ENCODE measurements around the gene UBE2G2. TPM values are rescaled to one million over a fixed set of nuclear protein-coding genes. Genes with fewer than 3 reads are reported as not detected.

Gene UBE2G2
- polyA plus RNA-seq, 3 donors: 63.1 to 80.9 (median 80.6) TPM

DNA sequence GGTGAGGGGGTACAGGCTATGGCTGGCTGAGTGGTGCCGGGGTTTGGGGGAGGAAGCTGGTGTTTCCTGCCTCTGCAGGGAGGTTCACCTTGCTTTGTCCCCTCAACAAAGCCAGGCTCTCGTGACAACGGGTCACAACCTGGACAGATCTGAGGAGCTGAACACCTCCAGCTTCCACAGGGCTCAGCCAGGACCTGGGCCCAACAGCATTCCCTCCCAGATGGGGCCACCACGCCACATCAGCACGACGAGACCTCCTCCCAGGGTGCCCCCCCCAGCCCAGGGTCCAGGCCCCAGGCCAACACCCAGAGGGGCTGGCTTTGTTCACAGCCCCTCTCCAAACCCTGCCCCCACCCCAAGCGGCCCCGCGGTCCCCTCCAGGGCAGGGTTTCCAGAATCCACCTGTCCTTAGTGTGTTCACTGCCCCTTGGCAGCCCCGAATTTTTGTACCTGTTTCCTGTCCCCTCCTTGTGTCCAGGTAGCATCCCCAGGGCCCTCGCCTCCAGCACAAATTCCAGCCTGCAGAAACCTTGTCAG, 34.7 kb downstream of the UBE2G2 start:
- no peak for DNase-seq (ENCODE audit: low read depth in 3 of 3, low spot score in 2 of 3)

DNA sequence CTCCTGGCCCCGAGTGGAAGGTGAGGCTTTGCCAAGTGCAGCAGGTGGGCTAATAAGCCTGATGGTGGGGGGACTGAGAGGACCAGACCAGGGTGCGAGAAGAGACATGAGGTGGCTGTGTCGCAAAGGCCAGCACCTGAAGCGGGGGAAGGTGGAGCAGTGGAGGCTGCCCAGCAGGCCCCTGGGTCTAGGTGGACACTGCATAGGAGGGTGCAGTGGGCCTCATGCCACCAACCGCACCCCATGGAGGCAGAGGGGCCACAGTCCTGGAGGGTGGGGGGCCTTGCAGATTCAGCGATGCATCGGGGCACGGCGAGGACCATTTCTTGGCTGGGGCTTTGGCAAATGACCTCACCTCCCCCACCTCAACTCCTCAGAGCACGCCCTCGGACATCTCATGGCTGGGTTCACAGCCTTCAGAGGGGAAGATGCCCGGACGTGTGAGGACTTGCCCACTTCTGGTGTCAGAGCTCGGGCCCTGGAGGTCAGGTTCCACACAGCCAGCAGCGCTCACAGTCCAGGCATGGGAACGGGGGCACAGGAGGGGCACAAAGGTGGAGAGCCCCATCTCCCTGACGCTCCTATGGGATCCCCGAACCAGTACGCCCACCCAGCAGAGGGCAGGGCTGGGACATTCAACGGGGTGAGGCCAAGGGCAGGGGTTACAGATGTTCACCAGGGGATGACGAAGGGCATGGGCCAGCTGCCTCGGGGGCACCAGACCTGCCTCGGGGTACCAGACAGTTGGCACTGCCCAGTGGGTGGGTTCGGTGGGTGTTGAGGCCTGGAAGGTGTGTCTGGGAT, 35.4 kb downstream of the UBE2G2 start:
- no peak for DNase-seq (ENCODE audit: low read depth in 3 of 3, low spot score in 2 of 3)

DNA sequence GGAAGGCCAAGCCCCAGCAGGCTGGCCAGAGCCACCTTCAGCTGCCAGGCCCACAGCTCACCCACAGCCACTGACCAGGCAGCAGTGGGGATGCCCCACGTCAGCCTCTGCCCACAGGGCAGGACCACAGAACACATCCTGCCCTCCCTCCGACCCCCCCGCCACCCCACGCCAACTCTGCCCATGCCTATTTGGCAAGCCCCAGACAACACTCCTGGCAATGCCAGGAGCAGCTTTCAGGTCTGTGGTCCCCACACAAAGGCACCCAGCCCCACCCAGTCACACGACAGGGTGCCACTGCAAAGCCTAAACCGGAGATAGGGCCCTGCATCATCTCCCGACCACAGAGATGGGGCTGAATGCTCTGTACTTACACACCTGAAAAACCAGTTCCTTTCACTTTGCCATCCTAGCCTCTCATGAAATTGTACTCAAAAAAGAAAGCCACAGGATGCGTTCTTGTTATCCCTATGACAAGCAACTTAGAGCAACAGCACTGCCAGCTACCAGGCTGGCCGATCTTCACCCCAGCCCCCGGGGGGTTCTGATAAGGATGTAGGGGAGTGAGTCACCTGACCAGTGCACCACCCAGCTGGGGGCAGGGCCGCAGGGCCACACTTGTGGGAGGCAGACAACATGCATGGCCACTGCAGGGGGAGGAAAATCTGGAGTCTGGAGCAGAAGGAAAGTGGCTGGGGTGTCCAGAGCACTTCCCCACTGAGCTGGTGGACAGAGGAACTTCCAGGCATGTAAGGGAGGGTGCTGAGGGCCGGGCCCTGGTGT, 36.2 kb downstream of the UBE2G2 start:
- DNase-seq (ENCODE audit: low read depth in 3 of 3, low spot score in 2 of 3): no peak

DNA sequence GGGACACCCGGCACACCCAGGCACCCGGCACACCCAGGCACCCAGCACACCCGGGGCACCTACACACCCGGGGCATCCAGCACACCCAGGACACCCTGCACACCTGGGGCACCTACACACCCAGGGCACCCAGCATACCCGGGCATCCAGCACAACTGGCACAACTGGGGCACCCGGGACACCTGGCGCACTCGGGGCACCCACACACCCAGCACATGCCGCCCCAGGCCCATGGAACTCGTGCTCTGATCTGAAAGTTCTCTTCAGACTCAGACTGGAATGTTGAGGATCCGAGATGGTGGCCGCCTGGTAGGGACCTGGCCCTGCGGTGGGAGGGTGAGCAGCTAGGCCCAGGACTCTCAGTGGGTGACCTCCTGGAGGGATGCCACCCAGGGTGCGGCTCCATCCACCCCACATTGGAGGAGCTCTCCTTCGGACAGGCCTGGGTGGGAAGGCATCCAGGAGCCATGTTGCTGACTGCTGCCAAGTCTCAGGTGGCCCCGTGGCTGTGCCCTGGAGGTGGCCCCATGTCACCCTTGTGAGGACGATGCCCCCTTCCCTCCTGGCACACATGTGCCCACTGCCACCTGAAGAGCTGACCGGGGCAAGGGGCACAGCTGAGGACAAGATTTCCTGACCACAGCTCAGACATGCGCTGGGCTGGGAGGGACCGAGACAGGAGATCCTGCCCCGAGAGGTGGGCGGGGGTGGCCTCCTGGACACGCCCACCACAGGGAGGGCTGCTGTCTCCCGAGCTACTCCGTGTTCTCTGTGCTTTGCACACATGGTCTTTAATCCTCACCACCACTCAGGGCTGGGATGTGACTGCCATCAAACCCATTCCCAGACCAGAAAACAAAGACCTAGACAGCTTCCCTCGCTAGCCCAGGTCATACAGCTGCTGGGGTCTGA, 37.0 kb downstream of the UBE2G2 start:
- no peak for DNase-seq (ENCODE audit: low read depth in 3 of 3, low spot score in 2 of 3)

DNA sequence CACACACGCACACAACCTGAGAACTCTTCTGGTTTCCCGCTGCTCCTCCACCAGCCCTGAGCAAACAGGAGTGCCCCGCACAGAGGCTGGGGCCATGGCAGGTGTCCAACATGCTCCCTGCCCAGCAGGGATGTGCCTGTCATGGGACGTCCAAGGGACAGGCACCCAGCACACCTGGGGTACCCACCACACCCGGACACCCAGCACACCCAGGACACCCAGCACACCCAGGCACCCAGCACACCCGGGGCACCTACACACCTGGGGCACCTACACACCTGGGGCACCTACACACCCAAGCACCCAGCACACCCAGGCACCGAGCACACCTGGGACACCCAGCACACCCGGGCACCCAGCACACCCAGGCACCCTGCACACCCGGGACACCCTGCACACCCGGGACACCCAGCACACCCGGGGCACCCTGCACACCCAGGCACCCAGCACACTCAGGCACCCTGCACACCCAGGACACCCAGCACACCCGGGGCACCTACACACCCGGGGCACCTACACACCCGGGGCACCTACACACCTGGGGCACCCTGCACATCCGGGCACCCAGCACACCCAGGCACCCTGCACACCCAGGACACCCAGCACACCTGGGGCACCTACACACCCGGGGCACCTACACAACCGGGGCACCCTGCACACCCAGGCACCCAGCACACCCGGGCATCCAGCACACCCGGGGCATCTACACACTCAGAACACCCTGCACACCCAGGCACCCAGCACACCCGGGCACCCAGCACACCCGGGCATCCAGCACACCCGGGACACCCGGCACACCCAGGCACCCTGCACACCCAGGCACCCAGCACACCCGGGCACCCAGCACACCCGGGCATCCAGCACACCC, 37.9 kb downstream of the UBE2G2 start:
- no peak for DNase-seq (ENCODE audit: low read depth in 3 of 3, low spot score in 2 of 3)

DNA sequence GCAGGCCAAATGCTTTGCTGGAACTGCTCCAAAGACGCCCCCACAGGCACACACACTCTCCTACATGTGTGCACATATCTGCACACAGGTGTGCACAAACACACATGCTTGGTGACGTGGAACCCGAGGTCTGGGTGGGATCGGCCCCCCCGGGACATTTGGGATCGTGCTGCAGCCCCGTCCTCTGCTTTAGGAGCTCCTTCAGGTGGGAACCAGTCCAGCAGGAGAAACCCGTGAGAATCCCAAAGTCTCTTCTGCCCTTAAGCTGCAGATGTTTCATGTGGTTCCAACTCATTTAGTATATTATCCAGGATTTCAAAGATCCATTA, 38.6 kb downstream of the UBE2G2 start:
- no peak for DNase-seq (ENCODE audit: low read depth in 3 of 3, low spot score in 2 of 3)

DNA sequence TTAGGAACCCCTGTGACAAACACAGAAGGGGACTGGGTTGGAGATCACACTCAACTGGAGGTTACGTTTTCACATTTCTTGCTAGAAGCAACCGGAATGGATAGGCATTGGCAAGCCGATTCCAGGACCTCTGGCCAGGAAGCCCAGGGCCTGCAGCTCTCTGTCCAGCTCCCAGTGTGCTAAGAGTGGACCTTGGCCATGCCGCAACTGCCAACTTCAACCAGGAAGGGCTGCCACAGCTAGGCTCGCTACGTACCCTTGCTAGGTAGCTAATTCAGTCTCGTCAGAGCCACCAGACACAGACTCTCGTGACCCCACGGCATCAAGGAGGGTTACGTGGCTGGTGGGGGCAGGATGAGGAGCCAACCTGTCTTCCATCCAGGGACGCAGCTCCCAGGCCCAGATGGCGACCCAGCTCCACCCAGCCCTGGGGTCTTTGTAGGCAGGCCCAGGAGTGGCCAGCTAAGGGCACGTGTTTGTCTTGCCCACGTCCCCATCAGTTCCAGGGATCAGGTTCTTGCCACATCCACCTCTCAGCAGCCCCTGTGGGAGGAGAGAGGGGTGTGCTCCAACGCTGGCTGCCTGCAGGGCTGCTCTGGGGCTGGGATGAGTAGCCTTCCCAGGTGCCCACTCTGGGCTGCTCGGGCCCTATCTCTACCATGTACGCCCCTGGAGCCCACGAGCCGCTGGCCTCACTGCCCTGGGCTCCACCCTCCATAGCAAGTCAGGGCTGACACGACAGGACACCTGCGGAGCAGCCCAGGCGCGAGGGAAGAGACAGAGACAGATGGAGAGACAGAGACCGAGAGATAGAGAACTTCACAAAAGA, 39.2 kb downstream of the UBE2G2 start:
- no peak for DNase-seq (ENCODE audit: low read depth in 3 of 3, low spot score in 2 of 3)

DNA sequence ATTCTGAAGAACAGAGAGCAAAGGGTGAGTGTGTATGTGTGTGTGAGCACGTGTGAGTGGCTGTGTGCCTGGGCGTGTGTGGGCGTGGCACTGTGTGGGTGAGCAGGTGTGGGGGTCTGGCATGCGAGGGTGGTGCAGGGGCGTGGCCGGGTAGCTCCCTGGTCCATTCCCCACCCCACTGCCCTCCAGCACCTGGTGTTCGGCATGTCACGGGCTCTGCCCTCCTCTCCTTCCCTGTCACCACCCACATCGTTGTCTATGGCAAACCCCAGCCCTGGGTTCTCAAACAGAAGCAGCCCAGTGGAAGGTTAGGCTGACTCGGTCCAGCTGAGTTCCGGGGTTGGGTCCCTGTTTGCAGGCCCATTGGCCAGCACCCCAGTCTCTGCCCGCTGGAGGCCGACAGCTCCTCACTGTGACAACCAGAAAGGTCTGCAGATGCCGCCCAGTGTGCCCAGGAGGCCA, 39.8 kb downstream of the UBE2G2 start:
- DNase-seq (ENCODE audit: low read depth in 3 of 3, low spot score in 2 of 3): no peak

DNA sequence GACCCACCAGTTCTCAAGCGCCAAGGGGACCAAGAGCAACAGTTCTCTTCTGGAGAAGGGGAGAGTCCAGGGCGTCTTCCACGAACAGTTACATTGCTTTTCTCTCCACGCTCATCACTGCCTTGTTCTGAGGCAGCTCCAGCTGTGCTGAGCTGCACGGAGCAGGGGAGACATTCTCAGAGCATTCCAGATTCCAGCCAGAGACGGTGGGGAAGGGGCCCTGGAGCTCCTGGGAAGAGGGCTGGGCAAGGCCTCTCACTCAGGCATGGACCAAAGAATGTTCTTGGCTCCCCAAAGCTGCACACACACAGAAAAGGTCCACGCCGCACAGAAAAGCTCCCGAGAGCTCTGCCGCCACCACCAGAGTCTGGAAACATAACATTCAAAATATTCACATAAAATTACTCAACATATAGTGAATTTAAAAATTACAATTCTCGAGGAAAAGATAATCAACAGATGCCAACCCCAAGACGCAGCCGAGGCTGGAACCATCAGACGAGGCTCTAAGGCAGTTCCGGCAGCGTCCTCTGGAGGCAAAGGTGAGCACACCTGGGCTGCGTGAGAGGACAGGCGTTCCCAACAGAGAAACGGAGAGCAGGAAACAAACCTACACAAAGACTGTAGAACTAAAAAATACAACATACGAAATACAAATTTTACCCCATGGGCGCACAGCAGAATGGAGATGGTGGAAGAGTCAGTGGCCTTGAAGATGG, 40.5 kb downstream of the UBE2G2 start:
- DNase-seq (ENCODE audit: low read depth in 3 of 3, low spot score in 2 of 3): no peak

DNA sequence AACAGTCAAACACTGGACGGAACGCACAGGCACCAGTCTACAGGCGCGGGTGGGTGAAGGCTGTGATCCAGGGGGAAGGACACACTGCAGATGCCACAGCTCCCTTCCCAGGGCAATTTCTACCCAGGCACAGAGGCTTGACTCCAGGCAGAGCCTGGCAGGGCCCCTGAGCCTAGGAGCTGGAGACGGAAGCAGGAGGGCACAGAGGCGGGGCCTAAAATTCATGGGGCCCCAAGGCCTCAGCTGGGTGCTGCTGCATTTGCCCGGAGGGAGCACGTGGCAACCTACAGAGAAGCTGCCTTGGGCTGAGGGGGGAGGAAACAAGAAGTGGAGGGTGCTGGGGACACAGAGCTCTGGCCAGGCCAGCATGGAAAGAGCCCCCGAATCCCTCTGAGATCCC, 41.2 kb downstream of the UBE2G2 start:
- no peak for DNase-seq (ENCODE audit: low read depth in 3 of 3, low spot score in 2 of 3)

DNA sequence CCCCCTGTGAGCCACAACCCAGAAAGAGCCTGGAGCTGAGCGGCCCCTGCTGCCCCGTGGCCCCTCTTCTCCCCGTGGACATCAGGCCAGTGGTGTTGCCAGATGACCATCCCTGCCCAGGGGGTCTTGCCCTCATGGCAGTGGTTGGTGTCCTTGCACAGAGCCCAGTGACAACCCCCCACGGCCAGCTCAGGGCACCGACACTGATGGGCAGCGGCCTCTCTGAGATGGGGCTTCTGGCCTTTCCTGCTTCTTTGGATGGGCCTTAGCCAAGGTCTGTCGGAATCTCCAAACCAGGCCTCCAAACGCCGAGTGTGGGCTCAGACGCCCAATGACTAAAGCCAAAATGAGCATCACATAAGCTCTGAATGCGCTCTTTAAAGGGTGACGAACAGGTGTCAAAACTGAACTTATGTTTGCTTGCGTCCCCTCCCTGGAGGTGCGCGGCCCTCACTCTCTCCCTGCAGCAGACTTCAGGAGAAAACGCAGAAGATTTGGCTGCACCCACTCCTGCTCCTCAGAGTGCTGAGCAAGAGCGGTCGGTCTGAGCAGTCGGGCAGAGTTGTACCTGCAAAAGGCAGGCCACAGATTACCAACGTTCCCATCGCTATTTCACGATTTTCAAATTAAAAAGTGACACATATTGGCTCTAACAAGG, 41.9 kb downstream of the UBE2G2 start:
- DNase-seq (ENCODE audit: low read depth in 3 of 3, low spot score in 2 of 3): no peak

DNA sequence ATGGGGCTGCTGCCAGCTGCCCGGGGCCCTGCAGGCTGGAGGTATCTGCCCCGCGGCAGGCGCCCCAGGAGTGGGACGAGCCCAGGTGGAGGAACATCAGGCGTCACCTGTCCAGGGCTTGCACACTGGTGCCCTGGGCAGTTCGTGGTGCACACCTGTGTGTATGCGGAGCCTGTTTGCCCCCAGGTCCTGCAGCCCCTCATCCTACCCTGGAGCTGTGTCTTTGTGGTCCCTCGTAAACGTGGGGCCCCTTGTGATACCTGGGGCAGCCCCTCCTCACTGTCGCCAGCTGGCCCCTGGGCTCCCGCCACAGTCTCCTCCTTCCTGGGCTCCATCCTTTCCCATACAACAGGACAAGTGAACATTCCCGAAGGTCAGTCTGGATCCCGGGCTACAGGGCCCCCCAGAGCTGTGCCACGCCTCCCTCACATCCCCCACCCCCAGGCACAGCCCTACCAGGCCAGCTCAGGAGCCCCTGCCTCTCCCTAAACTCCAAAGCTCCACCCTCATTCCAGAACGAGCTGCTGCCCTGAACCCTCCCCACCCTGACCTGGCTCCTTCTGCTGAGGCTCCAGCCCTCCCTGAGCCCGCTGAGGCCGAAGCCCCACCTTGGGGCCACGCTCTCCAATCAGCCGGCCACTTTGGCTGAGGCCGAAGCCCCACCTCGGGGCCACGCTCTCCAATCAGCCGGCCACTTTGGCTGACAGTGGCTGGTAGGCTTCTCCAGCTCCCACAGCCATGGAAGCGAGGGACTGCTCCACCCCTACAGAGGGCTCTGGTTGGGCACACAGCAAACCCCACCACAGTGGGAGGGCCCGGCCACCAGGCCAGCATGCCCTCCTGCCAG, 42.6 kb downstream of the UBE2G2 start:
- DNase-seq (ENCODE audit: low read depth in 3 of 3, low spot score in 2 of 3): no peak

DNA sequence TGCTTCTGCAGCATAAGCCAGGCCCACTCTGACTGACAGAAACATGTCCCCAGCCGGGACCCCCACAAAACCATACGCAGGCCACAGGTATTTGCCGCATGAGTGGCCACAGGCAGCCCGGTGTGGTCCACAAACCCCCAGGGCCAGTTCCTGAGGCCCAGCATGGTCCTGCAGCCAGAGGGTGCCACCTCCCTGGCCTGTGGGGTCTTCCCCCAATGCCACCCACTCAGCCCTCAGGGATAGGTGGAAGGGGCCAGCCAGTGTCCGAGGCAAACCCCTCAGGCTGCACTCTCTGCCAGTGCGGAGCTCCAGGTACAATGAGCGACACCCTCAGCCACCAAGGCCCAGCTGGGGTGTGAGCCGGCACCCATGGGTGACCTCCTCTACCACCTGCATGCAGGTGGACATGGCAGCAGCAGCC, 43.5 kb downstream of the UBE2G2 start:
- no peak for DNase-seq (ENCODE audit: low read depth in 3 of 3, low spot score in 2 of 3)

DNA sequence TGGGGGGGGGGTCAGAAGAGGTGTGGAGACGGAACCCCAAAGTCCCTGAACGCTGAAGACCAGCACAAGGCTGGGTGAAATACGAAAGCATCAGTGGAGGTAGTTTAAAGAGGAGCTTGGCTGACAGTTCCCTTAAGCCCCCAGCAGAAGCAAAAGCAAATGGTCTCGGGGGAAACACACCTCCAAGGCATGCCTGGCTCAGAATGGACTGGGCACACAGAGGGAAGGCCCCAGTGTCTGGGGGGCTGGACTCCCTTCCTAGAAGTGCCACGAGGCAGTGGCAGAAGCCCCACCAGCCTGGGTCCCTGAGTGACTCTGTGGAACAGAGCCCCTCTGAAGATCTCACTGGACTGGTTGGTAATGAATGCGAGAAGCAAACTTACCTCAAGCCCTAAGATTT, 43.9 kb downstream of the UBE2G2 start:
- DNase-seq (ENCODE audit: low read depth in 3 of 3, low spot score in 2 of 3): no peak

DNA sequence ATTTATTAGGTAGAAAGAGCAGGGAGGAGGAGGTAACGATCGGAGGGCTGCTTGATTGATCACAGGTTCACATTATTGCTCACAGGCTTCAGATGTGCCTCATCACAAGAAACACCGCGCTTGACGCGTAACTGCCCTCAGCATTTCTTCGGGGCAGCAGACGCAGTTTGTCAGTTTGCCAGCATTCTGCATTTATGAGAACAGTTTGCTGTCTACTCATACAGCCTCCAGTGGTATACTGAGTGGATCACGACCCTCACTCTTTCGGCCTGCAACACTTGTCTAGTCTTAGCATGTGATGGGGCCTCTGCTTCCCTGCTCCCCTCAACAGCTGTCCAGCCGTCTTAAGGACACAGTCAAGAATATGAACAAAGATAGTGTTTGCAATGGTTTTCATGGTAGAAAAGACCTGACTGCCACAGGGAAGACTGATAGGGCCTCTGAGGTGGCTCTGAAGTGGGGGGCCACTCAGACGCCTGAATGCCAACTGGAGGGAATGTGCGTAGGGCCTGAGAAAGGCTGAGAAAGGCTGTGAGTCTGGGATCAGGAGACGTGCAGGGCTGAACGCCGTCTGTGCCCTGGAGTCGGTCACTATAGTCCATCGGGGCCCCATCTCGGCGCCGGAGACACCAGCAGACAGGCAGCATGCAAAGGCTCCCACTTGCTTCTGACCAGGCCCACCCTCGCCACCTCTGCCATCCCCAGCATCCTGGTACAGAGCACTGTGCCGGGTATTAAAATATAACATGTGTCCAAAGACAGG, 45.0 kb downstream of the UBE2G2 start:
- no peak for DNase-seq (ENCODE audit: low read depth in 3 of 3, low spot score in 2 of 3)

DNA sequence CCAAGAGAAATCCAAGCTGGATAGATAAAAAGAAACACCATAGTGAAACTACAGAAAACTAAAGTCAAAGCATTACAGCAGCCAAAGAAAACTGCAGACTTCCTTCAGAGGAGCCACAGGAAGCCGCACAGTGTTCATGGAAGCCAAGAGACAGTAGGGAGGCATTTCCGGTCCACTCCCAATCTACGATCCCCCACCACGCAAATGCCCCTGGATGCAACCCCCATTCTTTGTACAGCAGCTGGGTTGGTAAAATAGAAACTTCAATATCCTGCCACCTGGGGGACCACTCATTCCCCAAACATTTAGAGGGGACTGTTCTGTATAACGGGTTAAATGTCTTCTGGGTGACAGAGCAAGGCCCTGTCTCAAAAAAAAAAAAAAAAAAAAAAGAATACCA, 46.4 kb downstream of the UBE2G2 start:
- DNase-seq (ENCODE audit: low read depth in 3 of 3, low spot score in 2 of 3): no peak

All from right renal cortex interstitium (tissue), 3 donors.